ENCODE data around the gene FAM20C. TPM values are rescaled to one million over a fixed set of nuclear protein-coding genes. Genes with fewer than 3 reads are reported as not detected.
"Not testable (repeated sequence)": the region's sequence is repeated elsewhere in the genome, so short reads cannot be mapped to it uniquely, and the experiment has no call there.

Gene FAM20C
- total RNA-seq, 1 experiment from 2014 or later: 87.9 TPM

DNA sequence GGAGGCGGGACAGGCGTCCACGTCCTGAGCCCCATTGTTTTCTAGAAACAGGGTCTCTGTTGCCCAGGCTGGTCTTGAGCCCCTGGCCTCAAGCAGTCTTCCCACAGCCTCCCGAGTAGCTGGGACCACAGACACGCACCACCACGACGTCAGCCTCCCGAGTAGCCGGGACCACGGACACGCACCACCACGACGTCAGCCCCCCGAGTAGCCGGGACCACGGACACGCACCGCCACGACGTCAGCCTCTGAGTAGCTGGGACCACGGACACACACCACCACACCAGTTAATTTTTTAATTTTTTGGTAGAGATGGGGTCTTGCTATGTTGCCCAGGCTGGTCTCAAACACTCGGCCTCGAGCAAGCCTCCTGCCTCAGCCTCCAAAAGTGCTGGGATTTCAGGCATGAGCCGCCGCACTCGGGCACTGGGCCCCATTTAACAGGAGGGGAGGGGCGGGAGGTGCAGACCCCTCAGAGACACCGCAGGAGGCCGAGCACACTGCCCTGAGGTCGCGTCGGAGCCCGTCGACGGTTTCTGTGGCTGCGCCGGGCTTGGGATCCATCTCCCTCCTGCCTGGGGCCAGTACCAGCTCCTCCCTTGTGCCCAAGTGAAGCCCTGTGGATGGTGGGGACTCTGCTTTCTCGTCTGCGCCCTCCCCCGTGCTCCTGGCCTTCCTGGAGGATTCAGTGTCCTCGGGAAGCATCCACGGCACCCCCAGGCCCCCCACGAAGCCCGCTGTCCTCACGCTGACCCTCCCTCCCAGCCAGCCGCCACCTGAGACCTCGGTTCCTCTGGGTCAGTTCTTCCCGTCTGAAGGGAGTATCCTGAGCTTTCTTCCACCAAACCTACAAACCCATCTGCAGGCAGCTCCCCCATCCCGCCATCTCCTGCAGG is 13.0 kb downstream of the FAM20C start:
- no peaks in the 10 kb centered on the region for H3K79me2 ChIP-seq (ENCODE audit: low read length)
- TF ChIP-seq, protein P1, sequence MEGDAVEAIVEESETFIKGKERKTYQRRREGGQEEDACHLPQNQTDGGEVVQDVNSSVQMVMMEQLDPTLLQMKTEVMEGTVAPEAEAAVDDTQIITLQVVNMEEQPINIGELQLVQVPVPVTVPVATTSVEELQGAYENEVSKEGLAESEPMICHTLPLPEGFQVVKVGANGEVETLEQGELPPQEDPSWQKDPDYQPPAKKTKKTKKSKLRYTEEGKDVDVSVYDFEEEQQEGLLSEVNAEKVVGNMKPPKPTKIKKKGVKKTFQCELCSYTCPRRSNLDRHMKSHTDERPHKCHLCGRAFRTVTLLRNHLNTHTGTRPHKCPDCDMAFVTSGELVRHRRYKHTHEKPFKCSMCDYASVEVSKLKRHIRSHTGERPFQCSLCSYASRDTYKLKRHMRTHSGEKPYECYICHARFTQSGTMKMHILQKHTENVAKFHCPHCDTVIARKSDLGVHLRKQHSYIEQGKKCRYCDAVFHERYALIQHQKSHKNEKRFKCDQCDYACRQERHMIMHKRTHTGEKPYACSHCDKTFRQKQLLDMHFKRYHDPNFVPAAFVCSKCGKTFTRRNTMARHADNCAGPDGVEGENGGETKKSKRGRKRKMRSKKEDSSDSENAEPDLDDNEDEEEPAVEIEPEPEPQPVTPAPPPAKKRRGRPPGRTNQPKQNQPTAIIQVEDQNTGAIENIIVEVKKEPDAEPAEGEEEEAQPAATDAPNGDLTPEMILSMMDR (conservative IDR thresholded peaks at IDR 0.05; ENCODE audit: low read depth, low read length): no peak
- TF ChIP-seq EZH2 (IDR thresholded peaks at IDR 0.05; ENCODE audit: low read length, unreplicated experiment): no peak
- TF ChIP-seq EZH2phosphoT487 (IDR thresholded peaks at IDR 0.05; ENCODE audit: borderline replicate concordance, low read length): no peak
- H3K27me3 ChIP-seq (ENCODE audit: low read length): no peaks in the 10 kb centered on the region
- no peaks in the 10 kb centered on the region for H3K9me2 ChIP-seq (replicated peaks; ENCODE audit: low read length)
- ATAC-seq (no peak), DNase-seq (no peak)
- ChIA-PET POLR2A (ENCODE audit: unreplicated experiment) (no interaction called here), CTCF (no interaction called here)
- no peak overlapping the region for H3K9ac ChIP-seq (ENCODE audit: low read length)
- H3K9me3 ChIP-seq (ENCODE audit: low read length): no peaks in the 10 kb centered on the region
- no peaks in the 10 kb centered on the region for H3K36me3 ChIP-seq (ENCODE audit: low read depth, low read length)
- no peak overlapping the region for H3K4me2 ChIP-seq (ENCODE audit: low read length)
- no peak overlapping the region for H2AFZ ChIP-seq (ENCODE audit: low read length)
- H3F3A ChIP-seq (ENCODE audit: low read length, unreplicated experiment): no peaks in the 10 kb centered on the region
- no peak overlapping the region for H3K4me3 ChIP-seq (ENCODE audit: low read length)
- intact Hi-C loops (cut with micrococcal nuclease): no loop called here
- no TSS peak for BruUV-seq (replicated peaks)
- H3K27ac ChIP-seq (ENCODE audit: low read length): no peak overlapping the region
- no peaks in the 10 kb centered on the region for H4K20me1 ChIP-seq (ENCODE audit: low read length)
- no peaks in the 10 kb centered on the region for H3K4me1 ChIP-seq (ENCODE audit: insufficient read depth, low read length)

DNA sequence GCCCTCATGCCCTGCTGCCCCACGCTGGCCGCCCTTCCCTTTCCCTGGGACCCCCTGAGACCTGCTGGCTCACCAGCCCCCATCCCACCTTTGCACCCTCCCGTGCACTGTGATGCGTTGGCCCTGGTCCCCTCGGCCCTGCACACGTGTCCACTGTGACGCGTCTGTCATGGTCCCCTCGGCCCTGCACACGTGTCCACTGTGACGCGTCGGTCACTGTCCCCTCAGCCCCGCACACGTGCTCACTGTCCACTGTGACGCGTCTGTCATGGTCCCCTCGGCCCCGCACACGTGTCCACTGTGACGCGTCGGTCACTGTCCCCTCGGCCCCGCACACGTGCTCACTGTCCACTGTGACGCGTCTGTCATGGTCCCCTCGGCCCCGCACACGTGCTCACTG is 14.0 kb downstream of the FAM20C start:
- H3K9ac ChIP-seq (ENCODE audit: low read length); POLR2A ChIA-PET (ENCODE audit: unreplicated experiment); H3K36me3 ChIP-seq (ENCODE audit: low read depth, low read length); H3K9me3 ChIP-seq (ENCODE audit: low read length); CTCF ChIA-PET; H3K27me3 ChIP-seq (ENCODE audit: low read length); ATAC-seq; intact Hi-C loops (cut with micrococcal nuclease); H3F3A ChIP-seq (ENCODE audit: low read length, unreplicated experiment); BruUV-seq (replicated peaks); DNase-seq; H3K79me2 ChIP-seq (ENCODE audit: low read length); H3K4me2 ChIP-seq (ENCODE audit: low read length); H3K4me1 ChIP-seq (ENCODE audit: insufficient read depth, low read length); H3K27ac ChIP-seq (ENCODE audit: low read length); H2AFZ ChIP-seq (ENCODE audit: low read length); H4K20me1 ChIP-seq (ENCODE audit: low read length); H3K9me2 ChIP-seq (replicated peaks; ENCODE audit: low read length); H3K4me3 ChIP-seq (ENCODE audit: low read length): not testable (repeated sequence)

DNA sequence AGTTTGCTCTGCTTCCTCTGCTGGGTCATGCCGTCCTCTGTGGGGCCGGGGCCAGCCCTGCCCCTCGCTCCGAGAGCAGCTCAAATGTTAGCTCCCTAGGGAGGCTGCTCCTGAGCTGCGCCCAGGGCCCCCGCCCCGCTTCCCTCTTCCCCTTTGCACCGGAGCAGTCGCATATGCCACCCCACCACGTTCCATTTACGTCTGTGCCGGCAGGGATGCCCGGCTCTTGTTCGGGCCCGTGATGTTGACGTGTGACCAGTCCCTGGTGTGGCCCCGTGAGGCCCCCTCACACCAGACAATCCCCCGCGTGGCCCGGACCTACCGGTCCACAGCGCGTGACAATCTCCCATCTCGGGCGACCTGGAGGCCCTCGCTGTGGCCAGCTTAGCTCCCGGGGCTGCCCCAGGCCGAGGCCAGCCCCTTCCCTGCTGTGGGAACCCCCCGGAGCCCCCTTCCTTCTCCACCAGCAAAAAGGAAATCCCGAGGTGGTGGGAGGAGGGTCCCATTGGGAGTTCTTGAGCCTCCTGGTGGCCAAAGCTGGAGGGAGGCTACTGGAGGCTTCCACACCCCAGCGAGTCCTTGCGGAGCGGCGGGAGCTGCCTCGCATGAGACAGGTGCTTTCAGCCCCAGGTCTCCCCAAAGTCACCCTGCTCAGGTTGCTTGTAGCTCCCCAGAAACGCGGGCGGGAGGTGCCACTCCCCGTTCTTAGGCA is 15.2 kb downstream of the FAM20C start:
- Histone ChIP-seq H3K4me3 (ENCODE audit: low read length) (no peak overlapping the region), H3K9ac (ENCODE audit: low read length) (no peak overlapping the region), H4K20me1 (ENCODE audit: low read length) (no peaks in the 10 kb centered on the region), H3K9me3 (ENCODE audit: low read length) (no peaks in the 10 kb centered on the region), H3K79me2 (ENCODE audit: low read length) (no peaks in the 10 kb centered on the region), H3K36me3 (ENCODE audit: low read depth, low read length) (no peaks in the 10 kb centered on the region), H3K27me3 (ENCODE audit: low read length) (no peaks in the 10 kb centered on the region), H3K27ac (ENCODE audit: low read length) (no peak overlapping the region), H3K4me2 (ENCODE audit: low read length) (no peak overlapping the region), H3F3A (ENCODE audit: low read length, unreplicated experiment) (no peaks in the 10 kb centered on the region), H3K9me2 (replicated peaks; ENCODE audit: low read length) (no peaks in the 10 kb centered on the region), H3K4me1 (ENCODE audit: insufficient read depth, low read length) (no peaks in the 10 kb centered on the region), H2AFZ (ENCODE audit: low read length) (no peak overlapping the region)
- POLR2A ChIA-PET (ENCODE audit: unreplicated experiment): no interaction called here
- CTCF ChIA-PET: no interaction called here
- BruUV-seq (replicated peaks): no TSS peak
- ATAC-seq (peak; percentile 22; the same call in 1 of the 2 replicates), DNase-seq (no peak)
- TF ChIP-seq EZH2 (IDR thresholded peaks at IDR 0.05; ENCODE audit: low read length, unreplicated experiment) (no peak), EZH2phosphoT487 (IDR thresholded peaks at IDR 0.05; ENCODE audit: borderline replicate concordance, low read length) (no peak)
- TF ChIP-seq, protein P1 (conservative IDR thresholded peaks at IDR 0.05; ENCODE audit: low read depth, low read length): peak; percentile 27; the same call in 1 of the 2 replicates
- intact Hi-C loops (cut with micrococcal nuclease): no loop called here

Measured in PC-3 (cell line).